Stimulated activated CD4-positive, alpha-beta T cell treated with anti-CD3 and anti-CD28 coated beads, Interleukin-2, amount 100 ng/mL, for 48 hours (primary cell): ENCODE data around the gene AKAP6.

Experiments
- DNase-seq, 2 donors: peaks; one replicate each; pipeline ENCODE4 v3.0.0-alpha.2; 2020

AKAP6 gene

GRCh38 chr14:32682214-32682613 lies 353.1 kb downstream of the AKAP6 start:
- DNase-seq = no peak

GRCh38 chr14:32683679-32684078 lies 354.6 kb downstream of the AKAP6 start:
- DNase-seq = no peak

- no peak for DNase-seq
Observed at GRCh38 chr14:32688941-32689340, 359.8 kb downstream of the AKAP6 start.

GRCh38 chr14:32692441-32692840 lies 363.3 kb downstream of the AKAP6 start:
- DNase-seq = no peak

GRCh38 chr14:32693114-32693513 lies 364.0 kb downstream of the AKAP6 start:
- no peak for DNase-seq

GRCh38 chr14:32694795-32695449 lies 365.8 kb downstream of the AKAP6 start:
- no peak for DNase-seq

GRCh38 chr14:32696325-32697091 lies 367.4 kb downstream of the AKAP6 start:
- DNase-seq = no peak

GRCh38 chr14:32697114-32697513 lies 368.0 kb downstream of the AKAP6 start:
- no peak for DNase-seq

- no peak for DNase-seq
Observed at GRCh38 chr14:32697704-32698103, 368.6 kb downstream of the AKAP6 start.

- DNase-seq = no peak
Observed at GRCh38 chr14:32698831-32699230, 369.7 kb downstream of the AKAP6 start.

- DNase-seq = no peak
Observed at GRCh38 chr14:32701475-32701874, 372.4 kb downstream of the AKAP6 start.

GRCh38 chr14:32702088-32702487 lies 373.0 kb downstream of the AKAP6 start:
- DNase-seq = no peak

- peak; percentile 1 to 2 for DNase-seq
Observed at GRCh38 chr14:32702562-32702961, 373.5 kb downstream of the AKAP6 start.

- DNase-seq = no peak
Observed at GRCh38 chr14:32703183-32703621, 374.1 kb downstream of the AKAP6 start.

GRCh38 chr14:32706721-32707519 lies 377.8 kb downstream of the AKAP6 start:
- no peak for DNase-seq

GRCh38 chr14:32707742-32708500 lies 378.8 kb downstream of the AKAP6 start:
- DNase-seq = no peak

- no peak for DNase-seq
Observed at GRCh38 chr14:32709027-32709426, 379.9 kb downstream of the AKAP6 start.

GRCh38 chr14:32710231-32710671 lies 381.2 kb downstream of the AKAP6 start:
- no peak for DNase-seq

- DNase-seq = peak in 1 of 2 donors; percentile 1
Observed at GRCh38 chr14:32710731-32711680, 381.9 kb downstream of the AKAP6 start.

- DNase-seq = no peak
Observed at GRCh38 chr14:32713856-32714255, 384.8 kb downstream of the AKAP6 start.

GRCh38 chr14:32719601-32720000 lies 390.5 kb downstream of the AKAP6 start:
- DNase-seq = no peak

GRCh38 chr14:32720927-32721326 lies 391.8 kb downstream of the AKAP6 start:
- DNase-seq = no peak
